ENCODE measurements around the gene TMEM163.
"Not testable (repeated sequence)": the region's sequence is repeated elsewhere in the genome, so short reads cannot be mapped to it uniquely, and the experiment has no call there.

The TMEM163 gene

GRCh38 chr2:134476982-134477381 is 241.8 kb downstream of the TMEM163 start:
- not testable (repeated sequence) for DNase-seq

- DNase-seq, result no peak
These were observed 248.1 kb downstream of the TMEM163 start for GRCh38 chr2:134470561-134471168.

GRCh38 chr2:134469516-134470115 is 249.2 kb downstream of the TMEM163 start:
- DNase-seq, result no peak

- no peak for DNase-seq
These were observed 250.0 kb downstream of the TMEM163 start for GRCh38 chr2:134468776-134469175.

GRCh38 chr2:134468164-134468563 is 250.6 kb downstream of the TMEM163 start:
- DNase-seq, result no peak

GRCh38 chr2:134466141-134466540 is 252.7 kb downstream of the TMEM163 start:
- no peak for DNase-seq

GRCh38 chr2:134465228-134466105 is 253.3 kb downstream of the TMEM163 start:
- no peak for DNase-seq

- DNase-seq, result no peak
These were observed 255.1 kb downstream of the TMEM163 start for GRCh38 chr2:134463699-134464022.

GRCh38 chr2:134462791-134463698 is 255.8 kb downstream of the TMEM163 start:
- no peak for DNase-seq

- no peak for DNase-seq
These were observed 256.5 kb downstream of the TMEM163 start for GRCh38 chr2:134462275-134462674.

GRCh38 chr2:134461511-134461910 is 257.3 kb downstream of the TMEM163 start:
- no peak for DNase-seq

- peak; percentile 22 for DNase-seq
These were observed 258.2 kb downstream of the TMEM163 start for GRCh38 chr2:134460583-134460998.

- DNase-seq, result no peak
These were observed 258.9 kb downstream of the TMEM163 start for GRCh38 chr2:134459706-134460406.

GRCh38 chr2:134458950-134459349 is 259.9 kb downstream of the TMEM163 start:
- DNase-seq, result no peak

- DNase-seq, result no peak
These were observed 260.3 kb downstream of the TMEM163 start for GRCh38 chr2:134458473-134458853.

GRCh38 chr2:134457765-134458472 is 260.9 kb downstream of the TMEM163 start:
- no peak for DNase-seq

GRCh38 chr2:134457353-134457752 is 261.4 kb downstream of the TMEM163 start:
- DNase-seq, result no peak

- DNase-seq, result no peak
These were observed 263.4 kb downstream of the TMEM163 start for GRCh38 chr2:134455426-134455825.

- no peak for DNase-seq
These were observed 263.9 kb downstream of the TMEM163 start for GRCh38 chr2:134454931-134455330.

GRCh38 chr2:134454426-134454825 is 264.4 kb downstream of the TMEM163 start:
- no peak for DNase-seq

GRCh38 chr2:134453973-134454372 is 264.8 kb downstream of the TMEM163 start:
- no peak for DNase-seq

- no peak for DNase-seq
These were observed 265.3 kb downstream of the TMEM163 start for GRCh38 chr2:134453476-134453875.
